PC-3 (cell line): ENCODE results near the gene NDUFA8. TPM values are rescaled to one million over a fixed set of nuclear protein-coding genes. Genes with fewer than 3 reads are reported as not detected.

Experiments used
- ATAC-seq: fragments of 200-7000 bp; cut with Tn5 transposase; 2 replicates; pipeline ENCODE4 v1.9.1; 2020; ENCODE audit warnings: mild to moderate bottlenecking, moderate library complexity
- BruUV-seq: library from RNA; stranded (reverse); fragments of 400-500 nt; replicated peaks from 2 replicates; lab custom pipeline; 2021; lab: Mats Ljungman, UMichigan
- CTCF ChIA-PET: fragments of 300-600 bp; sonication (Branson Sonifier 250); formaldehyde crosslinking; loops from one replicate; lab custom pipeline; 2022; ENCODE audit warnings: antibody characterized with exemption; lab: Charles Lee
- POLR2A ChIA-PET: fragments of 300-600 bp; sonication (Branson Sonifier 250); formaldehyde crosslinking; loops from one replicate; lab custom pipeline; 2022; ENCODE audit warnings: antibody characterized with exemption; ENCODE audit not compliant: unreplicated experiment; lab: Charles Lee
- DNase-seq: peaks from one replicate; pipeline ENCODE4 v3.0.0-alpha.2; 2015
- H2AFZ ChIP-seq: fragments of 300-600 bp; sonication (generic); 2 replicates; pipeline ENCODE4 v1.6.0; 2016; ENCODE audit warnings: antibody characterized with exemption, low read length
- H3F3A ChIP-seq: fragments of 300-600 bp; sonication (generic); one replicate; pipeline ENCODE4 v1.6.0; 2017; ENCODE audit warnings: antibody characterized with exemption, low read length, control low read depth, mild to moderate bottlenecking; ENCODE audit not compliant: unreplicated experiment
- H3K27ac ChIP-seq: fragments of 300-600 bp; sonication (generic); 2 replicates; pipeline ENCODE4 v1.5.1; 2016; ENCODE audit warnings: mild to moderate bottlenecking, low read length
- H3K27me3 ChIP-seq: fragments of 300-600 bp; sonication (generic); 2 replicates; pipeline ENCODE4 v1.6.1; 2016; ENCODE audit warnings: low read length, mixed read lengths
- H3K36me3 ChIP-seq: fragments of 300-600 bp; sonication (generic); 2 replicates; pipeline ENCODE4 v1.6.1; 2016; ENCODE audit warnings: low read depth, mixed run types, low read length, mixed read lengths
- H3K4me1 ChIP-seq: fragments of 300-600 bp; sonication (generic); 2 replicates; pipeline ENCODE4 v1.5.1; 2016; ENCODE audit warnings: low read length; ENCODE audit not compliant: insufficient read depth
- H3K4me2 ChIP-seq: fragments of 300-600 bp; sonication (generic); 2 replicates; pipeline ENCODE4 v1.6.0; 2016; ENCODE audit warnings: low read length
- H3K4me3 ChIP-seq: fragments of 300-600 bp; sonication (generic); 2 replicates; pipeline ENCODE4 v1.5.1; 2016; ENCODE audit warnings: mild to moderate bottlenecking, low read length, mixed read lengths
- H3K79me2 ChIP-seq: fragments of 300-600 bp; sonication (generic); 2 replicates; pipeline ENCODE4 v1.6.1; 2017; ENCODE audit warnings: low read length, mixed read lengths
- H3K9ac ChIP-seq: fragments of 300-600 bp; sonication (generic); 2 replicates; pipeline ENCODE4 v1.6.0; 2016; ENCODE audit warnings: mild to moderate bottlenecking, low read length
- H3K9me2 ChIP-seq: fragments of 300-600 bp; sonication (generic); replicated peaks from 2 replicates; pipeline ENCODE4 v1.6.1; 2016; ENCODE audit warnings: mixed run types, low read length, mixed read lengths
- H3K9me3 ChIP-seq: fragments of 300-600 bp; sonication (generic); 2 replicates; pipeline ENCODE4 v1.6.1; 2016; ENCODE audit warnings: low read length, mixed read lengths
- H4K20me1 ChIP-seq: fragments of 300-600 bp; sonication (generic); 2 replicates; pipeline ENCODE4 v1.6.1; 2016; ENCODE audit warnings: low read length, mixed read lengths
- EZH2 ChIP-seq: fragments of 300-600 bp; sonication (generic); IDR thresholded peaks from one replicate; pipeline ENCODE4 v1.6.1; 2017; ENCODE audit warnings: antibody characterized with exemption, mild to moderate bottlenecking, low read length; ENCODE audit not compliant: unreplicated experiment
- EZH2phosphoT487 ChIP-seq: fragments of 300-600 bp; sonication (generic); IDR thresholded peaks from 2 replicates; pipeline ENCODE4 v1.6.1; 2018; ENCODE audit warnings: mild to moderate bottlenecking, antibody characterized with exemption, low read length, borderline replicate concordance
- intact Hi-C: fragments of 100-400 bp; cut with micrococcal nuclease; formaldehyde crosslinking; loops from 2 replicates; pipeline ENCODE4 v1.9.0; 2023
- total RNA-seq: library from RNA; depleted of rRNA; stranded (reverse); fragments of >200 nt; gene quantifications from 2 replicates; pipeline ENCODE4 v1.2.3, GENCODE V29; 2014
- TF ChIP-seq, protein P1 (sequence below): fragments of 300-600 bp; sonication (generic); conservative IDR thresholded peaks from 2 replicates; pipeline ENCODE4 v1.5.1; 2017; ENCODE audit warnings: antibody characterized with exemption, low read depth, mild to moderate bottlenecking, low read length

Gene NDUFA8
- total RNA-seq, 1 experiment from 2014 or later, result 67.5 TPM

DNA sequence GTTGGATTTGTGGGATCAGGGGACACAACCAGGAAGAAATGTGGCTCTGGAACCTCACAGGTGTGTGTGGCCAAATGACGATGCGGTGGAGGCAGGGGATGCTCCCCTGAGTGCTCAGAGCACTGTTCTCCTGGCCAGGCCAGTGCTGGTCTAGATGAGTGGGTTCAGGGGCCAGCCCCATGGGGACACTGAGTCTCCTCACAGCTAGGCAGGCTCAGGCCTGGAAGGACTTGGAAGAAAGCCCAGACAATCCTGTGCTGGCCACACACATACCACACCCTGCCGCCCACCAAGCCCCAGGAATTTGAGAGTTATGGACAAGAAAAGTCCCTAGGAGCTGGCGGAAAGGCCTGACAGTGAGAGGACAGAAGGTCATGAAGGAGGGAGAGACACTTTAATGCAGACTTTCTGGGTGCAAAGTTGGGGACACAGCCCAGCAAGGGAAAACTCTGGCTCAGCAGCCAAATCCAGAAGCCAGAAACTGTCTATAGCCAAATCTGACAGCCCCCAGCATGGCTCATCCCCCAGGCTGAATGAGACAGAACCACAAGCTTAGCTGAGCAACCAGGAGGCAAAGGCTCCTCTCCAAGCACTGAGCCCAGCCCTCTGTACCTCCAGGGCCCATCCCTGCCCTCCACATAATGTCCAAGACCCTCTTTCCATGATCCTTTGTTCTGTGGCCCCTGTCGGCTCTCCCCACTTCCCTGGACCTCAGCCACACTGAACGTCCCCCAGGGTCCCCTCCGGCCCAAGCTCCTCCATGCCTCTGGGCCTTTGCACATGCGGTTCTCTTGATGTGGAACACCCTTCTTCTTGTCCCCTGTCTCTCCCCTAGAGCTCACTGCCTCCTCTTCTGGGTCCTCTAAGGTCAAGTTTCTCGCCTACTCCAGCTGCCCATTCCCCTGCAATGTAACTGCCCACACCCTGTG, 46.8 kb upstream of the NDUFA8 start:
- no TSS peak for BruUV-seq
- 0 out of 2 replicates have a peak, but pooled peaks cover 1% of the 10 kb centered on the region for H3K79me2 ChIP-seq
- ChIA-PET POLR2A (no interaction called here), CTCF (no interaction called here)
- no peaks in the 10 kb centered on the region for H3K4me1 ChIP-seq
- H4K20me1 ChIP-seq, result no peaks in the 10 kb centered on the region
- ATAC-seq, result no peak
- H3K27ac ChIP-seq, result no peak overlapping the region
- H3K27me3 ChIP-seq, result no peaks in the 10 kb centered on the region
- TF ChIP-seq, protein P1, sequence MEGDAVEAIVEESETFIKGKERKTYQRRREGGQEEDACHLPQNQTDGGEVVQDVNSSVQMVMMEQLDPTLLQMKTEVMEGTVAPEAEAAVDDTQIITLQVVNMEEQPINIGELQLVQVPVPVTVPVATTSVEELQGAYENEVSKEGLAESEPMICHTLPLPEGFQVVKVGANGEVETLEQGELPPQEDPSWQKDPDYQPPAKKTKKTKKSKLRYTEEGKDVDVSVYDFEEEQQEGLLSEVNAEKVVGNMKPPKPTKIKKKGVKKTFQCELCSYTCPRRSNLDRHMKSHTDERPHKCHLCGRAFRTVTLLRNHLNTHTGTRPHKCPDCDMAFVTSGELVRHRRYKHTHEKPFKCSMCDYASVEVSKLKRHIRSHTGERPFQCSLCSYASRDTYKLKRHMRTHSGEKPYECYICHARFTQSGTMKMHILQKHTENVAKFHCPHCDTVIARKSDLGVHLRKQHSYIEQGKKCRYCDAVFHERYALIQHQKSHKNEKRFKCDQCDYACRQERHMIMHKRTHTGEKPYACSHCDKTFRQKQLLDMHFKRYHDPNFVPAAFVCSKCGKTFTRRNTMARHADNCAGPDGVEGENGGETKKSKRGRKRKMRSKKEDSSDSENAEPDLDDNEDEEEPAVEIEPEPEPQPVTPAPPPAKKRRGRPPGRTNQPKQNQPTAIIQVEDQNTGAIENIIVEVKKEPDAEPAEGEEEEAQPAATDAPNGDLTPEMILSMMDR, result no peak
- no peak for TF ChIP-seq EZH2phosphoT487
- no peak for TF ChIP-seq EZH2
- intact Hi-C loops, result no loop called here
- no peaks in the 10 kb centered on the region for H3K9me2 ChIP-seq
- no peak overlapping the region for H3K4me2 ChIP-seq
- no peak overlapping the region for H3K9ac ChIP-seq
- no peak overlapping the region for H3K4me3 ChIP-seq
- H3F3A ChIP-seq, result no peaks in the 10 kb centered on the region
- H3K36me3 ChIP-seq, result no peaks in the 10 kb centered on the region
- no peak overlapping the region for H2AFZ ChIP-seq
- H3K9me3 ChIP-seq, result no peaks in the 10 kb centered on the region
- DNase-seq, result peak; percentile 16

DNA sequence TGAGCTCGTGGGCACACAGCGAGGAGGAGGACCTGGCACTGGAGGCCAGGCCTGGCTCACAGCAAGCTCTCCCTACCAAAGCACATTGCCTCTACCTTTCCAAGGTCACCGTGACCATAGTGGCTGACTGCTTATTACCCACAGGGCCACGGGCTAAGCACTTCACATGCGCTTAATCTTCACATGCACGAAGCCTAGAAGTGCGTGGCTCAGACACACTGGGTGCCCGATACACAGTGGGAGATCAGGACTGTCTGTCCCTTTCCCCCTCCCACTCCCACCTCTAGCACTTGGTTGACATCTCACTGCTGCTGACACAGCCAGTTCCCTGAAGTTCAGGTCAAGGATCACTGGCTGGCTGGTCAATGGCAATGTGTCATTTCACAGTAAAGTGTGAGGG, 45.6 kb upstream of the NDUFA8 start:
- DNase-seq (no peak), ATAC-seq (no peak)
- Histone ChIP-seq H3K9me3 (no peaks in the 10 kb centered on the region), H3F3A (no peaks in the 10 kb centered on the region), H3K9me2 (no peaks in the 10 kb centered on the region), H2AFZ (no peak overlapping the region), H3K9ac (no peak overlapping the region), H3K4me2 (no peak overlapping the region), H3K4me1 (no peaks in the 10 kb centered on the region), H4K20me1 (no peaks in the 10 kb centered on the region), H3K4me3 (no peak overlapping the region), H3K79me2 (no peaks in the 10 kb centered on the region), H3K36me3 (no peaks in the 10 kb centered on the region), H3K27me3 (no peaks in the 10 kb centered on the region), H3K27ac (no peak overlapping the region)
- TF ChIP-seq EZH2phosphoT487, result no peak
- TF ChIP-seq EZH2, result no peak
- TF ChIP-seq, protein P1, result no peak
- BruUV-seq, result no TSS peak
- CTCF ChIA-PET, result no interaction called here
- POLR2A ChIA-PET, result no interaction called here
- intact Hi-C loops, result no loop called here

DNA sequence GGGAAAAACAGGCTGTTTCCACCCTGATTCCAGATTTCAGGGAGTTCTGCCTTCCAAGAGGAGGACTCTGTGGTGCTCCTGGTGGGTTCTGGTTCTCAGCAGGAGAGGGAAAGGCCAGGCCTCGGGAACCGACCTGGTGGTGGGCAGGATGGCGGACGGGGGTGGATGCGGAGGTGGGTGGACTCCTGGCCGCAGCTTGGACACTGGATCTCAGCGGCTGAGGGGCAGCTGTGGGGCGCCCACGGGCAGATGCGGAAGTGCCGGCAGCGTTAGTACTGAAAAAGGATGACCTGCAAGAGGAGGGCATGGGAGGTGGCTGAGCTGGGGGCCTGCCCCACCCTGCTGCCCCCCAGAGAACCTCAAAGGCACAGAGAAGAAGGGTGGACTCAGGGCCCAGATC, 44.9 kb upstream of the NDUFA8 start:
- Histone ChIP-seq H3K4me1 (no peaks in the 10 kb centered on the region), H3K36me3 (no peaks in the 10 kb centered on the region), H3F3A (no peaks in the 10 kb centered on the region), H3K27ac (no peak overlapping the region), H4K20me1 (no peaks in the 10 kb centered on the region), H2AFZ (no peak overlapping the region), H3K9ac (no peak overlapping the region), H3K79me2 (no peaks in the 10 kb centered on the region), H3K9me3 (no peaks in the 10 kb centered on the region), H3K9me2 (no peaks in the 10 kb centered on the region), H3K27me3 (no peaks in the 10 kb centered on the region), H3K4me2 (no peak overlapping the region), H3K4me3 (no peak overlapping the region)
- no peak for ATAC-seq
- no peak for TF ChIP-seq EZH2phosphoT487
- TF ChIP-seq EZH2, result no peak
- TF ChIP-seq, protein P1, result no peak
- CTCF ChIA-PET, result no interaction called here
- POLR2A ChIA-PET, result no interaction called here
- no TSS peak for BruUV-seq
- intact Hi-C loops, result no loop called here
- no peak for DNase-seq
